HG03097 (cell line): ENCODE data around the gene BEND6.

Experiments
- ATAC-seq: cut with Tn5 transposase; IDR thresholded peaks from one replicate; pipeline ENCODE4 v1.9.1; 2021; ENCODE audit not compliant: unreplicated experiment, low FRiP score

BEND6 gene

DNA sequence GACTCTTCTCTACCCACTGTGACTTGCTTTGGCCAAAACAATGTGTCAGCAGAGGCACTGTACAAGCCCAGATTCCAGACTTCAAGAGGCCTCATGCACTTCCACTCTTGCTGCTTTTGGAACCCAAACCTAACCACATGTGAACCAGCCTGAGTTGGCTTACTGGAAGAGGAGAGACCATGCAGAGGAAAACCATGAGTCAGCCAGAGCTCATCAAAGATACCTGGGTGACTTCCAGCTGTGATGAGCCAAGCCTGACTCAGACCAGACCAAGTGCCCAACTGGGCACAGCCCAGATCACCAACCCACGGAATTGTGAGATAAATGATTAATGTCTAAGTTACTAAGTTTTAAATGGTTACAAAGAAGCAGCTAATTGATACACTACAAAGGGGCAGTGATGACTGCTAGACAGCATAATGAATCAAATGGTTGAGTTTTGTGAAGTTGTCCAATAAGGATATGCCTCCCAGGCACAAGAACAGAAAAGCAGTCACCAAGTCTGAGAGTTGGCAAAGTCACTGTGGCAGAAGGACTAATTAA is 16.2 kb upstream of the BEND6 start:
- no peak for ATAC-seq

DNA sequence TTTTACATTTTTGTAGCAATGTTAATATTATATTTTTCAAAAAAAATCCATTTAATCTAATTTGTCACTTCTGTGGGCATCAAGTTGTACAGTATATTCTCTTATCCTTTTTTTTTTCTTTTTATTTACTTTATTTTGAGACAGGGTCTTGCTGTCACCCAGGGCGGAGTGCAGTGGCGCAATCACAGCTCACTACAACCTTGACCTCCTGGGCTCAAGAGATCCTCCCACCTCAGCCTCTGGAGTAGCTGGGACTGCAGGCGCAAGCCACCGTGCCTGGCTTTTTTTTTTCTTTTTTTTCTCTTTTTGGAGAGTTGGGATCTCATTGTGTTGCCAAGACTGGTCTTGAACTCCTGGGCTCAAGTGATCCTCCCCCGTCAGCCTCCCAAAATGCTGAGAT is 14.4 kb upstream of the BEND6 start:
- ATAC-seq, result no peak

GRCh38 chr6:56940977-56941376 is 13.9 kb upstream of the BEND6 start:
- no peak for ATAC-seq

- ATAC-seq, result no peak
These were observed 10.2 kb upstream of the BEND6 start for GRCh38 chr6:56944661-56945060.

DNA sequence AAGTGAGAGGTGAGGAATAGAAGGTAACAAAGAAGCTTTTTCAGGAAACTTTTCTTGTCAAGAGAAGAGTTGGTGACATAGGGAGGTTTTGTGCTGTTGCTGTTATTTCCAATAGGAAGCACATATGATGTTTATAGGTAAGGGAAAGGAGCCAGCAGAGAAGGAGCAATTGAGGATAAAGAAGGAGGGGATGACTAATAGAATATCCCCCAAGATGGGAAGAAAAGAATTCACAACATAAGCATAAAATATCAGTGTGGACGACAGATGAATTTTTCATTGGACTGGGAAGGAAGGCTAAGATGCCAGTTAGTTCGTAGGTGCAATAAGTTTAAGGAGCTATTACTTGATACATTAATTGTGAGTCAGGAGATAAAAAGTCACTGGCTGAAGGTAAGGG is 8.5 kb upstream of the BEND6 start:
- no peak for ATAC-seq

GRCh38 chr6:56947924-56948323 is 7.0 kb upstream of the BEND6 start:
- ATAC-seq, result no peak

GRCh38 chr6:56949265-56949664 is 5.6 kb upstream of the BEND6 start:
- ATAC-seq, result no peak

GRCh38 chr6:56949925-56950495 is 4.9 kb upstream of the BEND6 start:
- no peak for ATAC-seq

DNA sequence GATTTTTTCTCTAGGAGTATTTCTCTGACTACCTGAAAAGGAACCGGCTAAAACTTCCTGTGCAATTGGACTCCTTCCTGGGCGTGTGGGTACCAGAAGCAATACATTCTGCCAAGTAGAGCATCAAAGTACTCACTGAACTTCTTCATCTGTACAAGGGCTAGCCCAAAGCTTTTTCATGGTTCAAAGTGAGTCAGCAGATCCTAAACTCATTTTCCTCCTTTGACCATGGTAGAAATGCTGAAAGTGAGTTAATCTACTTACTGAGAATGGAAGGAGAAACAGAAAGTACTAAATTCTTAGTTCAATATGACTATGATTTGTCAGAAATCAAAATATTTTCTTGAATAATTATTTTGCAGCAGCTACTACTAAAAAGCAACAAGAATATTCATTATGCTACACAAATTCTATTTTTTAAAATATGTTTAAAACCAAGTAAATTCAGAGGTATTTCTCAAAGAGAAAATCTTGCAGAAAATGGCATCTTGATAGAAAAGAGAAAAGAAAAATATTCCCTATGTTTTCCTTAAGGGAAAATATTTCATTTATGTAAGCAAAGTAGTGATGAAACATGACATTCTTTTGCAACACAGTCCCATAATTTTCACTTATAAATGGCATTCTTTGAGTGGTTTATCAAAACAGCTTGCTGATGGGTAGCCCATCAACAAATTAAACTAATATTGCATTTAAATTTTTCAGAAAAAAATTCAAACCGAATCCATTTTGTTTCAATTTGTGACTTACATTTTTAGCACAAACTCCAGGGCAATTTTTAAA is 3.7 kb upstream of the BEND6 start:
- ATAC-seq, result no peak

GRCh38 chr6:56953597-56954402 is 1.1 kb upstream of the BEND6 start:
- no peak for ATAC-seq

GRCh38 chr6:56955171-56956155 is 556 bp downstream of the BEND6 start:
- ATAC-seq, result peak; percentile 54

DNA sequence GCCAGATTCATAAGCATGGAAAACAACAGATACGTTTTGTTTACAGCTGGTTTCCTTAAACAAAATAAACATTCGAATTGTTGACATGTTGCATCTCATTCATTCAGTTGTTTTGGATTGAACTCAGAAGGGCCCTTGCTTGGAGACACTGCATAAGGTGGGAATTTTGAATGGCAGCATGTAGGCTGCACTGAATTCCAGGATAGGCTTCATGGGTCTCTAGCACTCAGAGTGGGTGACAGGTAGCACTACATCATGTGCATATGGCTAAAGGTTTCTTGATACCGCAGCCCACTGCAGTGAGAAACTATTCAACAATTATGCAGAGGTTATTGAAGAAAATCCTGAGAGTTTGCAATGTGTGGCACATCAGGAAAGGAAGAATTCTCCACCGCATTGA is 1.6 kb downstream of the BEND6 start:
- ATAC-seq, result no peak

- no peak for ATAC-seq
These were observed 2.9 kb downstream of the BEND6 start for GRCh38 chr6:56957856-56958255.

- ATAC-seq, result no peak
These were observed 3.6 kb downstream of the BEND6 start for GRCh38 chr6:56958481-56958880.

- no peak for ATAC-seq
These were observed 4.2 kb downstream of the BEND6 start for GRCh38 chr6:56959094-56959493.

- ATAC-seq, result no peak
These were observed 5.0 kb downstream of the BEND6 start for GRCh38 chr6:56959938-56960337.

- ATAC-seq, result no peak
These were observed 6.2 kb downstream of the BEND6 start for GRCh38 chr6:56961151-56961550.

DNA sequence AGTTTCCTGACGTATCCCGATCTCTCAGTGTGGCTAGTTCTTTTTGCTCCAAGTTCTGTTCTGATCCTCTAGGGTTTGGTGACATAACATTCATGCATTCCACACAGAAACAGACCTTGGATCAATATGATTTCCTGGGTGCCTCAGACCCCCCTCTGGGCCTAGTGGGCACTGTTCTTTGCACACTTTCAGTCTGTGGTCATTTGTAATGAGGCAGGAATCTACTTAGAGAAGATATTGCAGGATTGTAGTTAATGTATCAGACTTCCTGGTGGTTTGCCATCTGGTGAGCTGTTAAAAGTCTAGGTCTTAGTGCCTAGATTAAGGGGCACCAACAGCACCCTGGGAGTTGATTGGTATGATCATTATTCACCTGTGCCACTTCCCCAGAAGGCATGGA is 7.5 kb downstream of the BEND6 start:
- ATAC-seq, result no peak

GRCh38 chr6:56963043-56963442 is 8.1 kb downstream of the BEND6 start:
- no peak for ATAC-seq

DNA sequence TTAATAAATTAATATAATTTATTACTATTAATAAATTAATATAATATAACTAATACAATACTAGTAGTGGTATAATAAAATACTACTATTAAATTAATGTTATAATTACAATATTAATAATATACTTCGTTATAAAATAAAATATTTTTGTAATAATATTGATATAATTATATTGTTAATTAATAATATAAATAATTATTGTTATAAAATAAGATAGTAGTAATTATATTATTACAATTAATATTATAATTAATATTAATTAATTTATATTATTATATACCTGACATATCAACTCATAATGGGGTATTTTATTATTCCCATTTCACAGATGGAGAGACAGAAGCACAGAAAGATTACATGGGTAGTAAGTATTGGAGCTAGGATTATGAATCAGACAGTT is 8.9 kb downstream of the BEND6 start:
- no peak for ATAC-seq
